Inflammatory macrophage treated with lipopolysaccharide for 4 hours (primary cell): ENCODE data around the gene BRSK2.

Experiments used
- DNase-seq: peaks from one replicate; pipeline ENCODE4 v3.0.0-alpha.2; 2020

Gene BRSK2

GRCh38 chr11:1470681-1471611 lies 81.2 kb downstream of the BRSK2 start:
- no peak for DNase-seq

- DNase-seq, result no peak
Observed at GRCh38 chr11:1471736-1472135, 82.0 kb downstream of the BRSK2 start.

- no peak for DNase-seq
Observed at GRCh38 chr11:1472180-1473005, 82.7 kb downstream of the BRSK2 start.

GRCh38 chr11:1473011-1473628 lies 83.4 kb downstream of the BRSK2 start:
- no peak for DNase-seq

GRCh38 chr11:1473786-1474185 lies 84.1 kb downstream of the BRSK2 start:
- no peak for DNase-seq

GRCh38 chr11:1475841-1476240 lies 86.1 kb downstream of the BRSK2 start:
- DNase-seq, result no peak

GRCh38 chr11:1476940-1477736 lies 87.4 kb downstream of the BRSK2 start:
- DNase-seq, result no peak

GRCh38 chr11:1478011-1478410 lies 88.3 kb downstream of the BRSK2 start:
- DNase-seq, result no peak

- peak; percentile 37 for DNase-seq
Observed at GRCh38 chr11:1478544-1478943, 88.8 kb downstream of the BRSK2 start.

- DNase-seq, result no peak
Observed at GRCh38 chr11:1479006-1479677, 89.4 kb downstream of the BRSK2 start.

- DNase-seq, result no peak
Observed at GRCh38 chr11:1479678-1480118, 90.0 kb downstream of the BRSK2 start.

- DNase-seq, result no peak
Observed at GRCh38 chr11:1480191-1480554, 90.4 kb downstream of the BRSK2 start.

GRCh38 chr11:1480555-1481482 lies 91.1 kb downstream of the BRSK2 start:
- no peak for DNase-seq

GRCh38 chr11:1481483-1481825 lies 91.7 kb downstream of the BRSK2 start:
- no peak for DNase-seq

- DNase-seq, result no peak
Observed at GRCh38 chr11:1481861-1482441, 92.2 kb downstream of the BRSK2 start.

- no peak for DNase-seq
Observed at GRCh38 chr11:1482581-1483444, 93.1 kb downstream of the BRSK2 start.

GRCh38 chr11:1483445-1483961 lies 93.8 kb downstream of the BRSK2 start:
- no peak for DNase-seq

GRCh38 chr11:1484061-1484671 lies 94.4 kb downstream of the BRSK2 start:
- no peak for DNase-seq
